ENCODE results near the gene PIP5K1B.

PIP5K1B gene

GRCh38 chr9:68775003-68775730 lies 70.1 kb downstream of the PIP5K1B start:
- DNase-seq (ENCODE audit: low read depth): no peak

GRCh38 chr9:68777070-68777763 lies 72.2 kb downstream of the PIP5K1B start:
- DNase-seq (ENCODE audit: low read depth): no peak

GRCh38 chr9:68778635-68779034 lies 73.6 kb downstream of the PIP5K1B start:
- no peak for DNase-seq (ENCODE audit: low read depth)

- DNase-seq (ENCODE audit: low read depth): peak; percentile 59
These were observed 74.7 kb downstream of the PIP5K1B start for GRCh38 chr9:68779558-68780379.

GRCh38 chr9:68780380-68780712 lies 75.3 kb downstream of the PIP5K1B start:
- DNase-seq (ENCODE audit: low read depth): peak; percentile 4

GRCh38 chr9:68780720-68781119 lies 75.7 kb downstream of the PIP5K1B start:
- no peak for DNase-seq (ENCODE audit: low read depth)

GRCh38 chr9:68781928-68782327 lies 76.9 kb downstream of the PIP5K1B start:
- DNase-seq (ENCODE audit: low read depth): no peak

- DNase-seq (ENCODE audit: low read depth): no peak
These were observed 77.5 kb downstream of the PIP5K1B start for GRCh38 chr9:68782546-68782945.

- no peak for DNase-seq (ENCODE audit: low read depth)
These were observed 80.9 kb downstream of the PIP5K1B start for GRCh38 chr9:68785965-68786364.

GRCh38 chr9:68791169-68791568 lies 86.1 kb downstream of the PIP5K1B start:
- DNase-seq (ENCODE audit: low read depth): no peak

GRCh38 chr9:68793605-68794343 lies 88.7 kb downstream of the PIP5K1B start:
- no peak for DNase-seq (ENCODE audit: low read depth)

- no peak for DNase-seq (ENCODE audit: low read depth)
These were observed 89.9 kb downstream of the PIP5K1B start for GRCh38 chr9:68794898-68795297.

GRCh38 chr9:68795411-68795810 lies 90.4 kb downstream of the PIP5K1B start:
- no peak for DNase-seq (ENCODE audit: low read depth)

- no peak for DNase-seq (ENCODE audit: low read depth)
These were observed 92.1 kb downstream of the PIP5K1B start for GRCh38 chr9:68797116-68797515.

- DNase-seq (ENCODE audit: low read depth): no peak
These were observed 93.4 kb downstream of the PIP5K1B start for GRCh38 chr9:68798423-68798822.

- DNase-seq (ENCODE audit: low read depth): no peak
These were observed 95.8 kb downstream of the PIP5K1B start for GRCh38 chr9:68800836-68801235.

- no peak for DNase-seq (ENCODE audit: low read depth)
These were observed 97.5 kb downstream of the PIP5K1B start for GRCh38 chr9:68802525-68803015.

- DNase-seq (ENCODE audit: low read depth): no peak
These were observed 100.2 kb downstream of the PIP5K1B start for GRCh38 chr9:68804911-68805889.

- DNase-seq (ENCODE audit: low read depth): no peak
These were observed 101.0 kb downstream of the PIP5K1B start for GRCh38 chr9:68805890-68806517.

GRCh38 chr9:68808338-68808890 lies 103.4 kb downstream of the PIP5K1B start:
- DNase-seq (ENCODE audit: low read depth): no peak

All from GM04503 (cell line).